Right renal cortex interstitium (tissue), 3 donors: ENCODE results near the gene PTRHD1. TPM values are rescaled to one million over a fixed set of nuclear protein-coding genes. Genes with fewer than 3 reads are reported as not detected.

Experiments
- DNase-seq, 3 donors: peaks; one replicate each; pipeline ENCODE4 v3.0.0-alpha.2; 2013; ENCODE audit warnings: low read depth in 3 of 3, low spot score in 2 of 3
- polyA plus RNA-seq, 3 donors: library from polyadenylated mRNA; unstranded; fragments of 120-200 nt; gene quantifications; one replicate each; pipeline ENCODE4 v1.2.1, GENCODE V29; 2013; ENCODE audit not compliant: insufficient read length in 3 of 3

PTRHD1 gene
- polyA plus RNA-seq, 3 donors = 34.9 to 44.4 (median 42.9) TPM

GRCh38 chr2:24830786-24831185 is 37.6 kb upstream of the PTRHD1 start:
- no peak for DNase-seq

GRCh38 chr2:24830351-24830750 is 37.2 kb upstream of the PTRHD1 start:
- DNase-seq = no peak

GRCh38 chr2:24828238-24828996 is 35.2 kb upstream of the PTRHD1 start:
- DNase-seq = no peak

GRCh38 chr2:24827321-24828237 is 34.4 kb upstream of the PTRHD1 start:
- DNase-seq = peak; percentile 64 to 76 (median 71)

- no peak for DNase-seq
These were observed 33.6 kb upstream of the PTRHD1 start for GRCh38 chr2:24826773-24827145.

GRCh38 chr2:24825883-24826772 is 32.9 kb upstream of the PTRHD1 start:
- DNase-seq = no peak

- DNase-seq = no peak
These were observed 32.0 kb upstream of the PTRHD1 start for GRCh38 chr2:24824966-24825882.

GRCh38 chr2:24824071-24824588 is 30.9 kb upstream of the PTRHD1 start:
- DNase-seq = no peak

GRCh38 chr2:24822049-24822706 is 29.0 kb upstream of the PTRHD1 start:
- no peak for DNase-seq

GRCh38 chr2:24821433-24821891 is 28.3 kb upstream of the PTRHD1 start:
- DNase-seq = no peak

GRCh38 chr2:24820598-24821432 is 27.6 kb upstream of the PTRHD1 start:
- DNase-seq = no peak

GRCh38 chr2:24820175-24820513 is 27.0 kb upstream of the PTRHD1 start:
- DNase-seq = no peak

- no peak for DNase-seq
These were observed 26.4 kb upstream of the PTRHD1 start for GRCh38 chr2:24819442-24820174.

GRCh38 chr2:24818721-24819167 is 25.6 kb upstream of the PTRHD1 start:
- DNase-seq = no peak

GRCh38 chr2:24816884-24817283 is 23.7 kb upstream of the PTRHD1 start:
- DNase-seq = no peak

- DNase-seq = no peak
These were observed 23.2 kb upstream of the PTRHD1 start for GRCh38 chr2:24816404-24816803.

- DNase-seq = no peak
These were observed 22.0 kb upstream of the PTRHD1 start for GRCh38 chr2:24815171-24815570.
